NCI-H2227 (cell line): ENCODE measurements around the gene CENPM.

Experiments used
- DNase-seq: peaks from one replicate; lab custom pipeline; 2025; ENCODE audit not compliant: unreplicated experiment; lab: John Stamatoyannopoulos, UW

Gene CENPM

GRCh38 chr22:41915035-41915785 is 31.7 kb downstream of the CENPM start, which contains the start of gene SHISA8:
TSS of gene SHISA8 (minus strand) at chr22:41915074. CDS start at chr22:41914667, 407 bp downstream.
- DNase-seq = peak; percentile 69

GRCh38 chr22:41914611-41915034 is 32.3 kb downstream of the CENPM start:
- DNase-seq = peak; percentile 56

GRCh38 chr22:41913842-41914534 is 33.0 kb downstream of the CENPM start:
- DNase-seq = peak; percentile 21

DNA sequence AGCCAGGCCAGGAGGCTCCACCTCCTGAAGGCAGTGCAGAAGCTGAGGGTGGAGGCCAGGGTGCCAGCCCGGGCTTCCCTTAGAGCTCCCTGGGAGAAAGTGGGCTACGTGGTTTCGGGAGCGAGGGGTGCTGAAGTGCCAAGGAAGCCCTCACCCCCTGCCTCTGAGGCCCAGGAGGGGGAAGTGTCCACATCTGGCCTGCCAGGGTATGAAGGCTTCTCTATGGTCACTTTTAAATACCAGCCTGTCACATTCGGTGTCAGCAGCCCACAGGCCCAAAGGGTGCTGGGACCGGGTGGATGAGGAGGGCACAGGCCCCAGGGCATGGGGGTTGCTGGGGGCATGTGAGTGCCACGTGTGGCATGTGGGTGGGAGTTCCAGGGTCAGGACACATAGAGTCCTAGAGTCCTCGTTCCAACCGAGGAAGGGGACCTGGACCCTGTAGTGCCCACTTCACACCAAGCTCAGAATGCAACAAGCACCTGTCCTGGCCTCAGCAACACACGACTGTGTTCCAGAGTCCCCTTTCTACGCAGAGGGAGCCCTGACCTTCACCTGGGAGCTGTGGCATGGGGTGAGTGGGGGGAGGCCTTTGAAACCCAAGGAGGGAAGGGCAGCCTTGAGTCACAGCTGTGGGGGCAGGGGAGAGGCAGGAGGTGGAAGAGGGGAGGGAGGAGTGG is 33.8 kb downstream of the CENPM start:
- DNase-seq = no peak

DNA sequence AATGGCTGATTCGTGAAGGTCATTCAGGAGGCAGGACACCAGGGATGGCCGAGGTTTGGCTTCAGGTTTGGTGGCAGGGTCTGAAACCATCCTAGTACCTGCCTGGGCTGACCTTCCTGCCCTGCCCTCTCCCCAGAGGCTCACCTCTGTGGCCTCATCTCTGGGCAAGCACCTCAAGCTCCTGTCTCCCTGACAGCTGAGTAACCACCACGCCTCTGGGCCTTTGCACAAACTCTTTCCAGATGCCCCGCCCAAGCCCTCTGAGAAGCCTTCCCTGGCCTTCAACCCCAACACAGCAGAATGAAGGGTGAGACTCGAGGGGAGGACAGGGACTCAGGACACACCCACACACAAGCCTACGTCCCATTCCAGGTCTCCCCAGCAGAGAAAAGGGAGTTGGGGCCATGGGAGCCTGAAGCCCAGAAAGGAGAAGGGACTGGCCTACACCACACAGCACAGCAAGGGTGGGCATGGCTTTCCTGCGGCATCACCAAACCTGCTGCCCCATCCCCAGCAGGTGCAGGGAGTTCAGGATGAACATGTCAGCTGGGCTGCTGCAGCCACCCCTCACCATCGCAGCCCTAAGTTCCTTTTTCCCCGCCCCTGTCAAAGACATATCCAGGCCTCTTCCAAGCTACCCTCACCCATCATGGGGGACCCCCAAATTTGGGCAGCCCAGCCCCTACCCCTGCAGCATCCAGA is 34.5 kb downstream of the CENPM start:
- no peak for DNase-seq

- no peak for DNase-seq
These were observed 35.8 kb downstream of the CENPM start for GRCh38 chr22:41911001-41911611.

- no peak for DNase-seq
These were observed 36.6 kb downstream of the CENPM start for GRCh38 chr22:41910050-41911000.

DNA sequence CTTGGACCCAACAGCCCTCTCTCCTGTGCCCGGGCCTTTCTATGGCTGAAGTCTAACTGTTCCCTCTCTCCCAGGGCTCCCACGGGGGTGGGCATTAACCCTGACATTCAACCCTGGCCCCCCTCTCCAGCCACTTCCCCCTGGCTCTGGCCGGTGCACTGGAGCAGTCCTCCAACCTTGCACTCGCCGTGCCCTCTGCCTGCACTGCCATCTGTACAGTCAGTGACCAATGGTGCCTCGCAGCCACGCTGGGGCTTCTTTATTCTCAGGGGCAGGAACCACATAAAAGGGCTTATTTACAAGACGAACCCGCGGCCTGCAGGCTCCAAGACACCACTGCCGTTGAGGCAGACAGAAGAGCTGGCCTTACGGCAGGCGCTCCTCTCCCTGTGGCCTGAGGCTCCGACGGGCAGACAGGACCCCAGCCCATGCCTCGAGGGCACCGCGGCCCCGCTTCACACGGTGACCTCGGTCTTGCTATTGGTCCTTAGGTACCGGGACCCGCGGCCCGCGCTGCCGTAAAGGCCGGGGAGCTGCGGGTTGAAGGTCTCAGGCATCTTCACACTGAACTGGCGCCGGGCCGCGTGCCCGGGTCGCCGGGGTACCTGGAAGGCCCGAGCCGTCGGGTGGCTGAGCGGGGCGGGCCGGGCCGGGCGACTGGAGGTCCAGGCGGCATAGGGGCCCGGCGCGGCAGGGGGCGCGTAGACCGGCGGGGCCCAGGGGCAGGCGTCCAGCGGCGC is 37.5 kb downstream of the CENPM start:
- DNase-seq = no peak

DNA sequence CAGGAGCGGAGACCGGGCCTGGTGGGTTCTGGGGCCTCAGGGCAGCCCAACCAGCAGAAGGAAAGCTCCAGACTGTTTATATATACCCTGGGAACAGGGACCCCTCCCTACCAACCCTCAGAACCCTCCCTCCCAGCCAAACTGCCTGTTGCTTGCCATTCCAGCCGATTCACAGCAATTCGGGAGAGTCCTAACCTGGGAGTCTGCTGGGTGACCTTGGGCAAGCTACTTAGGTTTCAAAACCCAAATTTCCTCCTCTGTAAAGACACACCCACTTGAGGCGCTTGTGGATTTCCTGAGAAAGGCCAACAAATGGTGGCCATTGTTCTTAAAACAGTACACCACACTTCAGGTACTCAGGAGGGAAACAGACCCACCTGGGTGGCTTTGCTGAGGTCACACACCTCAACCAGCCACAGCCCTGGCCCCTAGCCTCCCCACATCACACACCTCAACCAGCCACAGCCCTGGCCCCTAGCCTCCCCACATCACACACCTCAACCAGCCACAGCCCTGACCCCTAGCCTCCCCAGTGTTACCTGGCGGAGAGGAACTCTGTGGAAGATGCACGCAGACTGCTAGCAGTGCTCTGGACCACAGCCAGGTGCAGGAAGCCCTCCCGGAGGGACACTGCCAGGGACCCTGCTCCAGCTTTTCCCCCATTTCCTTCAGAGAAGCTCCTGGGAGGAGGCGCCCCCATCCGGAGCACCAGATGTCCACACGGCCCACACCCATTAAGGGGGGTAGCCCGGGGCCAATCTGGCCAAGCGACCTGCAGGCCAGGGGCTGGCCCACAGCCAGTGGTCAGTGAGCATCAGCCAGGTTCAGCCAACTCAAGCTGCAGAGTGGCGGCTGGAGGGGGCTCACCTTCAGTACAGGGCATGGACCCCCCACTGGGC is 38.3 kb downstream of the CENPM start:
- no peak for DNase-seq

GRCh38 chr22:41907436-41908401 is 39.2 kb downstream of the CENPM start:
- no peak for DNase-seq

DNA sequence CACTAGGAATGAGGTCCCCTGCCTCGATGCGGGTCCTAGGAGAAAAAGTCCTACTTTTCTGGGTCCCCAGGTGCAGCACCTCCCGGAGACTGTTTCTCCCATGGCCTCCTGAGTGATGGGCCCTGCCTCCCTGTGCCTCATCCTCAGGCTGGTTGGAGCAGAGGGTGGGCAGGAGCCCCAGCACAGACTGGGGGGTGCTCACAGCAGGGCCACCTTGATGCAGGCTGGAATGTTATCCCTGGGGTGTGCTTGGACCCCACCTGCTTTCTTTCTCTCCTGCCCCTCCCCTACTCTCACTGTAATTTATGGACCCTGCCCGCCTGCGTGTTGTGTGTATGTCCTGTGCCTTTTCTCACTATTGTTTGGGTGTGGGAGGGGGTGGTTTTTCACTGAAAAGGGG is 40.1 kb downstream of the CENPM start:
- DNase-seq = no peak

DNA sequence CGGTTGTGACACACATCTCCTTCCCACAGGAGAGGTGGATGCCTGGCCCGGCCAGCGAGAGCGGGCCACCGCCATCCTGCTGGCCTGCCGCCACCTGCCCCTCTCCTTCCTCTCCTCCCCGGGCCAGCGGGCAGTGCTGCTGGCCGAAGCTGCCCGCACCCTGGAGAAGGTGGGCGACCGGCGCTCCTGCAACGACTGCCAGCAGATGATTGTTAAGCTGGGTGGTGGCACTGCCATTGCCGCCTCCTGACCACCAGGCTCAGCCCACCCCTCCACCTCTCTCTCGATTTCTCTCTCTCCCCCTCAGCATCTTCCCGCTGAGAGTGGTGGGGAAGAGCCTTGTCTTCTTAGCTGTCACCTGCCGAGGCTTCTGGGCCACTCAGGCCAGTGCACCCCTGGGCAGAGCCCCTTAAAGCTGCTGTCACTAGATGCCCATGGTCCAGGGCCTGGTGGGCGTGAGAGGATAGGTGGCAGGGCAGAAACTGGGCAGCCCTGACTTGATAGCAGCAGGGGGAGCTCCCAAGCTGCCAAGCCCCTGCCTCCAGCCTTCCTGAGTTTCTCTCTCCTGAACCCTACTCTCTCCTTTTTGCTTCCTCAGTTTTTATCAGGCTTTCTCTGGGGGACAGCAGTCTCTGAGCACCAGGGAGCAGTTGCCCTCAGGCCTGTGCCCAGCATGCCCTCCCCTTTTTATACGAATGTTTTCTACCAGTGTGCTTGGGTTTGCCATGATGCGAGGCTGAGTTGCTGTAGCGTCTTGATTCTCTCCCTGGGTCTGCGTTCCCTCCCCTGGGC is 41.3 kb downstream of the CENPM start:
- no peak for DNase-seq

DNA sequence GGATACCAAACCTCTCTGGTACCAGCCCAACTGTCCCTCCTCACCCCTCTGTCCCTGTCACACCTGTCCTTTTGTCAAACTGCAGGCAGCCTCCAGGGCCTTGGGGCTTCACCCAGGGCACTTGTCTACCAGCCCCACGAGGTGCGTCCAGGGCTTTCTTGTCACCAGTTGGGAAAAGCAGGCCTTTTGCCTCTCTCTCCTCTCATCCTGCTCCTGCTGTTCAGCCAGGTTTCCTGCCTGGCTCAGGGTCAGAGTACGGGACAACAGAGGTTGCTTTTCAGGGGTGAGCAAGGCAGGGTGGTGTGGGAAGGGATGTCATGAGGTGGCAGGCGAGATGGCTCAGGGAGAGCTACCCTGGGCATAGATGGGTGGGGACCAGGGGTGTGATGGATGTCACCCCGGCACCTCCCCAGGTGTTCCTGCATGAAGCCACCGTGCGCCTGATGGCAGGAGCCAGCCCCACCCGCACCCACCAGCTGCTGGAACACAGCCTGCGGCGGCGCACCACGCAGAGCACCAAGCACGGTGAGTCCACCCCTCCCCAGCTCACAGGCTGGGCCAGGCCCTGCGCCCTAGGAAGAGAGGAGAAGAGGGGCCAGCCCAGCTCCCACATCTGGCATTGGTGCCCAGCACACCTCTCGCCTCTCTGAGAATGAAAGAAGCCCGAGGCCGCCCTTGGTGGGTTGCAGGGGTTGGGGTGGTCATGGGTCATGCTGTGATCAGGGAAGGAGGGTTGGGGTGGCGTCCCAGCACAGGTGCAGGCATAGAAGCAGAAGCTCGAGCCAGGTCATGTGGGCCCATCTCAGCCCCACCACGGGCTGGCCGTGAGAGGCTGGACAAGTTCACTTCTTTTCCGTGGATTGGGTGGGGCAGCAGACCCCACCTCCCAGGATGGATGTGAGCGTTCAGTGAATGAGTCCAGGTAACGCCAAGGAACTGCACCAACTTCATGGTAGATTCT is 42.2 kb downstream of the CENPM start:
- no peak for DNase-seq

DNA sequence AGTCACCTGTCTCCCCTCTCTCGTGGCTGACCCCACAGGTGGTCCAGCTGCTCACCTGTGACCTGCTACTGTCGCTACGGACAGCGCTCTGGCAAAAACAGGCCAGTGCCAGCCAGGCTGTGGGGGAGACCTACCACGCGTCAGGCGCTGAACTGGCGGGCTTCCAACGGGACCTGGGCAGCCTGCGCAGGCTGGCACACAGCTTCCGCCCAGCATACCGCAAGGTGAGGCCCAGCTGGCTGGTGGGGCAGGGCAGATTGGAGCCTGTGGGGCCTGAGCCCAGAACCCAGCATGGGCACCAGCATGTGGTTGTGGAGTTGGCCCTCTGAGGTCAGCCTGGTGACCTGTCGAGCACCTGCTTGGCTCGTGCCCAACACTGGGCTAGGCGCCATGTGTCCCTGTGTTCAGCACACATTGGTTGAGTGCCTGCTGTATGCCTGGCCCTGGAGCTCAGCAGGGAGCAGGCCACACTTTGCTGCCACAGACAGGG is 44.0 kb downstream of the CENPM start:
- DNase-seq = no peak

GRCh38 chr22:41902016-41902415 is 44.9 kb downstream of the CENPM start:
- no peak for DNase-seq
